ENCODE results near the gene GPR62.

DNA sequence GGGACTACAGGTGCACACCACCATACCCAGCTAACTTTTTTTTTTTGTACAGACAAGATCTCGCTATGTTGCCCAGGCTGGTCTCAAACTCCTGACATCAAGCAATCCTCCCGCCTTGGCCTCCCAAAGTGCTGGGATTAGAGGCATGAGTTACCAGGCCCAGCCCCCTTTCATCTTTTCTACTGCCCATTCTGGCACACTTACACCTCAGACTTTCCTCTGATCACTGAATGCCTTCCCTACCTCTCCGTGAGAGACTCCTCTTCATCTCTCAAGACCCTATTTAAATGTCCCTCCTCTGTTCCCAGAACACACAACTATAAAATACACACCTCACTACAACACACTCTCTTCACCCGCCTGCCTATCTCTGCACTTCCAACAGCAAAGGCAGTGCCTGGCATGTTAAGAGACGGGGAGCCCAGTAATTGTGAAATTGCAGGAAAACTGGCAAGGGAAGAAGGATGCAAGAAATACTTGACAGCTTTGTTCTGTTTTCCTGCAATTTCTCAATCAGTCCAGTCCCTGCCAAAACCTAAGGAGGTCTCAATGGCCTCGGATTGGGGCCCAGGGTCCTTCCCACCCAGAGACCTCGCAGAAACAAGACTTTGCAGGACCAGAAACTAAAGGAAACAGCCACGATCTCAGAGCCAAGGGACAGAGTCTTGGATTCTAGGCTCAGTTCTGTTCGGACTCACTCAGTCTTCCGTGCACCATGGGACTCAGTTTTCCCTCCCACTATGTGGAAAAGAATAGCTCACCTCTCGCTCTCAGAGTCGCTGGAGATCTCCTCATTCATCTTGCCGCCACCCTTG lies 14.3 kb upstream of the GPR62 start:
- TF ChIP-seq, protein P1, sequence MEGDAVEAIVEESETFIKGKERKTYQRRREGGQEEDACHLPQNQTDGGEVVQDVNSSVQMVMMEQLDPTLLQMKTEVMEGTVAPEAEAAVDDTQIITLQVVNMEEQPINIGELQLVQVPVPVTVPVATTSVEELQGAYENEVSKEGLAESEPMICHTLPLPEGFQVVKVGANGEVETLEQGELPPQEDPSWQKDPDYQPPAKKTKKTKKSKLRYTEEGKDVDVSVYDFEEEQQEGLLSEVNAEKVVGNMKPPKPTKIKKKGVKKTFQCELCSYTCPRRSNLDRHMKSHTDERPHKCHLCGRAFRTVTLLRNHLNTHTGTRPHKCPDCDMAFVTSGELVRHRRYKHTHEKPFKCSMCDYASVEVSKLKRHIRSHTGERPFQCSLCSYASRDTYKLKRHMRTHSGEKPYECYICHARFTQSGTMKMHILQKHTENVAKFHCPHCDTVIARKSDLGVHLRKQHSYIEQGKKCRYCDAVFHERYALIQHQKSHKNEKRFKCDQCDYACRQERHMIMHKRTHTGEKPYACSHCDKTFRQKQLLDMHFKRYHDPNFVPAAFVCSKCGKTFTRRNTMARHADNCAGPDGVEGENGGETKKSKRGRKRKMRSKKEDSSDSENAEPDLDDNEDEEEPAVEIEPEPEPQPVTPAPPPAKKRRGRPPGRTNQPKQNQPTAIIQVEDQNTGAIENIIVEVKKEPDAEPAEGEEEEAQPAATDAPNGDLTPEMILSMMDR (IDR thresholded peaks at IDR 0.05; ENCODE audit: control extremely low read depth in 1 of 3, insufficient read depth in 1 of 3, low read depth in 1 of 3, low read length in 3 of 3), result no peak
- no peak for TF ChIP-seq MAFK (IDR thresholded peaks at IDR 0.05; ENCODE audit: low read depth, low read length)
- no peak for TF ChIP-seq GABPA (IDR thresholded peaks at IDR 0.05; ENCODE audit: borderline replicate concordance, insufficient read depth, low read length)
- no peak for TF ChIP-seq TEAD4 (IDR thresholded peaks at IDR 0.05; ENCODE audit: low read depth, low read length)
- TF ChIP-seq TCF12 (IDR thresholded peaks at IDR 0.05; ENCODE audit: low read depth, low read length), result no peak

Data from H1 (cell line).